Eye (tissue), 1 donor: ENCODE data around the gene KSR1.

ENCODE experiments used
- DNase-seq: peaks from one replicate; pipeline ENCODE4 v3.0.0-alpha.2; 2015

Gene KSR1

DNA sequence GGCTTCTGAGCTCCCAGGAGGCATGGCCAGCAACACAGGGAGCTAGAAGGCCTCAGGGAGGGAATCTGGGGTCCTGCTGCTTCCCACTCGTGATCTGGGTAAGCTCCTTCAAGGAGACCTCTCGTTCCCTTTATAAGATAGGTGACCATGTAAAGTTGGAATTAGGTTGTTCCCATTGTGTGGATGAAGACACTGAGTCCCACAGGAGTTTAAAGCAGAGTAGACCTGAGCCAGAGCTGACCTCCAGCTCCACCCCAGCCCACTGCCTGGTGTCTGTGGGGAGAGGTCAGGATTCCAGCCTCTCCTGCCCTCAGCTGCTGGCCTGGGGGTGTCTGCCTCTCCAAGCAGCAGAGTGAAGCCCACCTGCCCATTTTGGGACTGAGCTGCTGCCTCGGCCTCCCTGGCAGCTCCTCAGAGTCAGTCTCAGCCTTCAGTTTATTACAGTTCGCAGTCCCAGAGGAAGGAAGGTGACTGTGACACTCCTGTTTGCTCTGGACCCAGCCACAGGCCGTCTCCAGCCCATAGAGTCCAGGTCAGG lies 141.6 kb downstream of the KSR1 start:
- no peak for DNase-seq

DNA sequence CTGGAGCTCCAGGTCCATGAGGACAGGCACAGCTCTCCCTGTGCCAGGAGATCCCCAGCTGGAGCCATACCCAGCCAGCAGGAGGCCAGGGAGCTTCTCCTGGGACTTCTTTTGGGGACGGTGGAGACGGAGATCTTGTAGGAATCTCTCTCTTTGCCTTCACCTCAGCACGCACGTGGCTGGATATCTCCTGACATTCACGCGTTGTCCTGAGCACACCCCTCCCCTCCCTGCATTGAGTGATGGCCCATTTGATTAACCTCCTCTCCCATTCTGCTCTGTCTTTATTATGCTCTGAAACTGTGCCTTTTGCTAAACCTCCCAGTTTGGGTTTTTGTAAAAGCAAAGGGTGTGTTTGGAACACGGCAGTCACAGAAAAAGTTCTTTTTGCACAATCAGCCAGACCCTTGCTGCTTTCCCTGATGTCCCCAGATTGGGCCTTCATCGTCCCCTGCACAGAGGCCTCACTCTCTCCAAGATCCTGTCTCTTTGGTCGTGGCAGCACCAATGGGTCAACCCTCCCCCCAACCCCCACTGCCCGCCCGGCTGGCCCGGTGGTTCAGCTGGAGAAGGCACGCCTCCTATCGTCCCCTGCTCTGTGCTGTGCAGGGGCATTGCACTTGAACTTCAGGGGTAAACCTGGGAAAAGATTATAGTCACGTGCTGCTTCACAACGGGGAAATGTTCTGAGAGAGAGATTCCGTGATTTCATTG lies 142.2 kb downstream of the KSR1 start:
- DNase-seq: no peak

GRCh38 chr17:27600471-27600870 lies 144.2 kb downstream of the KSR1 start:
- DNase-seq: no peak

DNA sequence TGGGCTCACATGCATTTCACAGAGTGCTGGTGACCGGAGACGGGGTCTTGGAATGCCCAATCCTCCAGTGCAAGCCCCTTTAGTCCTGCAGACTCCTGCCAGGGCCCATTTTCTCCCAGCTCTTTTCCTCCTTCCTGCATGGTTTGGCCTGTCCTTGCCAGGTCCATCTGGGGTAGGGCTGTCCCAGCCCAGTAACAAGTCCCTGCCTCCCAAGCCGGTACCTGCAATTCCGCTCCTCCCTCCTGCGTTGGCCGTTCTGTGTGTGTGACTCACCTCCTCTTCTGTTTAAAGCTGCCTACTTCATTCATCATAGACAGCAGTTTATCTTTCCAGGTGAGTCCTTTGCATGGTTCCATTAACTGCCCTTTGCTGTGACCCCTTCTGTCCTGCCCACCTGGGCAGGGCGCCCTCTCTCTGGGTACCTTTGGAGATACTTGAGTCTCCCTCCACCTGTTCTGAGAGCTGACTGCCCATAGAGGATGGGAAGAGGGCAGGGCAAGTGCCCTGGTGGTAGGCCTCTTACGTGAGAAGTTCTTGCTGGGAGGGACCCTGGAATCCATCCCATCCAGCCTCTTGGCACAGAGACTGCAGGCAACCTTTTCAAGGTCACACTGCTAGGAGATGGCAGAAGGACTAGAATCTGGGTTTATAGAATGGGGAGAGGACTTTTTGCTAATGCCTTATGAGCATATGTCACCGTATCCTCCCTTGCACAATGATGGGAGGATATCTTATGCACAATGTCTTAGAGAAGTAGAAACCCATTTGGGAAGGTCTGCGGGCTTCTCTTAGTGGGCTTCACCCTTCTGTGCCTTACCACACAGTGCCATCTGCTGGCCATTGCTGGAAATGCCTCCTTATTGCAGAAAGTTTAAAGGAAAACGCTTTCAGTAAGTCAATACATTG lies 145.1 kb downstream of the KSR1 start:
- DNase-seq: peak; percentile 96

DNA sequence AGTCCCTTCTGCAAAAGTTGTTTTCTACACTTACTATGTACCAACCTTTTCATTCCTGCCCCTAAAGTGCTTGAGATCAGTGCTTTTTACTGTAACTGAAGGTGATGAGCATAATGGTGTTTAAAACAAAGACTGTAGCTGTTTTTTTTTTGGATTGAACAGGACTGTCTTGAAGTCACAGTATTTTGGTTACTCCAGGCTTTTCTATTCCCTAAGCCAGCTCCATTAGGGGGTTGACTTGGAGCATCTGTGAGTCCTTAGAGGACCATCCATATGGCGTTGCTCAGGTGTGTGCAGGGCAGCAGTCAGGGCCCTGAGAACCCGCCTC lies 145.7 kb downstream of the KSR1 start:
- DNase-seq: no peak

DNA sequence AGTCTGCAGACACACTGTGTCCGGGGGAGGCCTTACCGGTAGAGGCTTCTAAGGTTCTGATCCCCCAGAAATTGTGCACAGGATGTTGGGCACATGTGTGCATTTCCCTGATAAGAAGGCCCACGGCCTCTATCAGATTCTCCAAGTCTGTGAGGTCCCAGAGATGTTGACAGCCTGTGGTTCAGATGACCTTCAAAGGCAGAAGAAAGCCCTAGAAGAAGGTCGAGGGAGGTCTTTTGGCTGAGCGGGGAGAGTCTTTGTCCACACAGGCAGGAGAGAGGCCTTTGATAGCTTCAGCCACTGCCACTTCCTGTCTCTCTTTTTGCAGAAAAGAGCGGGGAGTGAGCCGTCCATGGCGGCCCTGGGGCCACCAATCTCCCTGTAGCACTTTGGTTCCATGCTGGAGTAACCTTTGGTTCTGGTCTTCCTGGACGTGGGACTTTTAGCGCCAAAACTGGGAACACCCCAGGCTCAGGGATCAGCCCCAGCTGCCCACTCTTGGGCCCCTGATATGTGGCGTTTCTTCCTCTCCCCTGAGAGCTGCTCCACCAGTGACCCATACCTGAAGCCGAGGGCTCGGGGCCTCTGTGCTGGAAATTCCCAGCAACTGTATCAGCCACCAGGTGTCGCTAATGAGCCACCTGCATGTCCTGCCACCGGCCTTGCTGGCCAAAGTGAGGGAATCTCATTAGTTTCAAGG lies 146.6 kb downstream of the KSR1 start:
- peak; percentile 90 for DNase-seq

GRCh38 chr17:27603421-27603770 lies 147.1 kb downstream of the KSR1 start:
- no peak for DNase-seq

GRCh38 chr17:27603880-27604794 lies 147.9 kb downstream of the KSR1 start:
- DNase-seq: no peak

- no peak for DNase-seq
Measured at GRCh38 chr17:27605409-27605808, 149.2 kb downstream of the KSR1 start.

DNA sequence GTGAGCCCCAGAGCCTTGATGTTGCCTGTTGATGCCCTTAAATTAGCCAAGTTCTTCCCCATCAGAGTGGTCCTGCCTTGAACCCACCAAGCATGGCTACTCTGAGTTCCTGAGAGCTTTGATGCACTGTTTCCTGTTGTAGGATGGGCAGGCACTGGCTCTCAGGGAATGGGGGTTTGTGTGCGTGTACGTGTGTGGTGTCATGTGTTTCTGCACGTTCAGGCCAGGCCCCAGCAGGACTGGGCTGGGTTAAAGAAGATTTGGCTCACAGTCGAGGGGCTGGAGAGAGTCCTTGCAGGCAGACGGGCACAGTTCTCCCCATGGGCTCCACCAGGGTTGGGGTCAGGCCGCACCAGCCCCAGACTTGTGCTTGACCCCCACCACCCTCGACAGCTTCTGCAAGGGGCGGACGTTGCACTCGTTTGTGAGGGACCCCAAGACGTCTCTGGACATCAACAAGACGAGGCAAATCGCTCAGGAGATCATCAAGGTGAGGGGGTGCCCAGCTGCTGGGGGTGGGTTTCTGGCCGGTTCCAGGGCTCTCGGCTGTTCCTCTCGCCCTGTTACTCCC lies 151.4 kb downstream of the KSR1 start:
- no peak for DNase-seq

- DNase-seq: no peak
Measured at GRCh38 chr17:27608328-27609230, 152.3 kb downstream of the KSR1 start.

GRCh38 chr17:27609611-27610303 lies 153.5 kb downstream of the KSR1 start:
- peak; percentile 40 for DNase-seq

DNA sequence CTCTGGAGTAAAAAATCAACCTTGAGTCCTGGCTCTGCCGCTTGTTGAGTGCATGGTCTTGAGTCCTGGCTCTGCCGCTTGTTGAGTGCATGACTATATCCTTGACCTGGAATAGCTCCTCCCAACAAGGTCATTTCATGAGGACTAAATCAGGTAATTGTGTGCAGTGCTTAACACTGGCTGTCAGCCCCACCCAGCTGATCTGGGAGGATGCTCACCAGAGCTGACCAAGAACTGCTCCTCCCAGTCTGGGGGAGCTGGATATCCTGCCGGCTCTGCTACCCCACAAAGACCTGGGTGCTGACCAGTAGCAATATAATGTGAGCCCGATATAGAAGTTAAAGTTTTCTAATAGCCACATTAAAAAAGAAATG lies 154.0 kb downstream of the KSR1 start:
- no peak for DNase-seq

DNA sequence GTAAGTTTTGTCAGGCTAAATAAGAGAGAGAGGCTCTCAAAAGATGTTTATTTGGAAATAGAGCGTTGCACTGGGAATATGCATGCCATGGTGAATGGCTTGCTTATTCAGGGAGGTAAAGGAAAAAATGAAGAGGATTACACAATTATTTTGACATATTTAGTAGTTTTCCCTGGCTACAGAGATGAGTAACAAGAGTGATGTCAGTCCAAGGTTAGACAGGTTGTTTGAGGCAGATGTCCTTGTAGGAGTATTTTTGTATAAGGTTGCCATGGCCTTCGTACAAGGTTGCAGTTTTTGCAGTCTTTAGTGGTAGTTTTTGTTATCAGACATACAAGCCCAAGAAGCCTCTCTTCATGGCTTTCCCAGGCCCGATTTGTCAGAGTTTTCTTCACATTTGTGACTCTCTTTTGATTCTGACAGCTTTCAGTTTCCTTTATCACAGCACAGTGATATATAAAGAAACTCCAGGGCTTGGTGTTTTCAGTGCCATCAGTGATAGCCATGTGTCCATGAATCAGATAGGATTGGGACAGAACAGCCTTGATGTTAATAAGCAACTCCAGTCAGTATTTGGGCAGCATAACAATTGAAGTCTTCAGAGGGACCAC lies 156.0 kb downstream of the KSR1 start:
- DNase-seq: no peak

DNA sequence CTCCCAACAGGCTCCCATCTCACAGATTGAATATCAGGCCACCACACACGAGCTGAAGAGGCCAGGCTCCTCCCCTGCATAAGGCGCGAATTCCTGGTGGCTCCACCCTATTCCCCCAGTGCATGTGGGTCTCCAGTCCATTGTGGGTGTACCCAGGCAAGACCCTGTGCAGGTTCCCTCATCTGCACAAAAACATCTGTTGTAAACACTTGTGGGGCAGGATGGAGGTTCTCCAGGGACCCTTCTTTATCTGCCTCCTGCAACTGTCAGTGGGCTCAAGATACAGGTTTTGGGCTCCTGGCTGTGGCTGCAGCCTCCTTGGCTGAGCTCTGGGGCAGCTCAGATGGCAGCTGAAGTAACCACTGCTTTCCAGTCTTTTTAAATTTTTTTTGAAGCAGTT lies 157.2 kb downstream of the KSR1 start:
- no peak for DNase-seq

DNA sequence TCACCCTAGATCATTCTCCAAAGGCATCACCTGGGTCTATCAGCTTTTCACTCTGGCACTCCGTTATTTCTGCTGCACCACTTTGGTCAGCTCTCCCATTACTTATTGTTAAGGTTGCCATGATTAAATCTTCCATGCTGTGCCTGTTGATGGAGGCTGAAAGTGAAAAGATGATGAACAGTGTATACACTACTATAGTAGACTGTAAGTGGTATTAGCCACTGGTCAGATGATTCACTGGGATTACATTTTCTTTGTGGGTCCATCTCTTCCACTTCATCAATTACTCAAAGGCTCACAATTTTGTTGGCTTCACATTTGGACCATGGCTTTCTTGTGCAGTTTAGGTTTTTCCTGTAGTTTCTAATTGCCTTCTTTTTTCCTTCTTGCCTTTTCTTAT lies 158.9 kb downstream of the KSR1 start:
- peak; percentile 26 for DNase-seq

GRCh38 chr17:27616414-27616813 lies 160.2 kb downstream of the KSR1 start:
- no peak for DNase-seq

DNA sequence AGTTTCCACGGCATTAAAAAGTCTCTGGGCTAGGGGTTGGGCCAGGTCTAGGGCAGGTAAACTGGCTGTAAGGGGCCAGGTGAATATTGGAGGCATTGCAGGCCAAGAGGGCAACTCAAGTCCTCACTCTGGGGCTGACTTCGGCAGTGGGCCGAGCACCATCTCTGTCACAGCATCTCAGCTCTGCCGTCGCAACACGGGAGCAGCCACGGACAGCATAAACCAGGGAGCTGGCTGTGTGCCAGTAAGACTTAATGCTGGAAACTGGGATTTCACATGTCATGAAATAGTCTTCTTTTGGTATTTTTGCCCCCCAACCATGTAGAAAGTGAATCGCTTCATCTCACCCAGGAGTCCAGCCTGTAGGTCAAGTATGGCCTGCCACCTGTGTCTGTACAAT lies 162.2 kb downstream of the KSR1 start:
- DNase-seq: no peak

DNA sequence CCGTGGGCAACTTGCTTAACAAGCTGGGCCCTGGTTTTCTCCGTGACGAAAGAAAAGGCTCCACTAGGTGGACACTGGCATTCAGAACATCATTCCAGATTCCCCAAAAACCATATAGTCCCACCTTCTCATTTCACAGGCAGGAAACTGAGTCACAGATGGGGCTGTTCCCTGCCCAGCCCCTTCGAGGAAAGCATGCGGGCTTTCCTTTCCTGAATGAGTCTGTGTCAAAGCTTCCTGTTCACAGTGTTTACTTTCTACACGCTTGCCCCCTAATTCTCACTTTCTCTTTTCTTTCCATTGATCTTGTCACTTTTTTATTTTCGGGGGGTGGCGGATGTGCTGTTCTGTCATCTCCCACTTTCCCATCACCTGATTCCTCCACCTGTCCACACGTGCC lies 164.5 kb downstream of the KSR1 start:
- DNase-seq: no peak

DNA sequence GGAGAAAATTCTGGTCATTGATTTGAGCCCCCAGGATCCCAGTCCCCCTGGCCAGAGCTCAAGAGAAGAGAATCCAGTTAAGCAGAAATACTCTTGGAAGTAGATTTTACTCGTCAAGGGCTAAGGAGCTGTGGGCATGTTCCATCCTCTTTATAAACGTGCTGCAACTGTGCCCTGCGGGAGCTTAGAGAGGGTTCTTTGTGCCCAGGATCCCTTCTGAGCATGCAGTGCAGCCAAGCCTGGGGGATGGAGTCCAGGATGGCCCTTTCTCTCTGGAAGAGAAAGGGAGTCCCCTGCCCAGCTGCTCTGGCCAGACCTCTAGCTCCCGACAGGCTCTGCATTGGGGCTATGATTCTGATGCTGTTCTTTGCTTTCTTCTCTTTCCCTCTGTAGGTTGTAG lies 165.3 kb downstream of the KSR1 start:
- DNase-seq: no peak
